IMR-90 (cell line): ENCODE data around the gene PTPRS. TPM values are rescaled to one million over a fixed set of nuclear protein-coding genes. Genes with fewer than 3 reads are reported as not detected.

Experiments
- ATAC-seq: fragments of 200-7000 bp; cut with Tn5 transposase; 2 replicates; pipeline ENCODE4 v1.9.1; 2020; ENCODE audit warnings: low read depth, mild to moderate bottlenecking, moderate library complexity
- BruUV-seq: library from RNA; stranded (reverse); fragments of 400-500 nt; replicated peaks from 2 replicates; lab custom pipeline; 2021; lab: Mats Ljungman, UMichigan
- CTCF ChIA-PET: fragments of 300-600 bp; formaldehyde crosslinking; extraction: SDS; loops from one replicate; lab custom pipeline; 2021; ENCODE audit warnings: antibody characterized with exemption; lab: Yijun Ruan, JAX
- POLR2A ChIA-PET: fragments of 300-600 bp; sonication (Branson Sonifier 250); formaldehyde crosslinking; loops from one replicate; lab custom pipeline; 2022; ENCODE audit warnings: antibody characterized with exemption; ENCODE audit not compliant: unreplicated experiment; lab: Charles Lee
- DNase-seq: peaks from one replicate; pipeline ENCODE4 v3.0.0; 2013
- H2AFZ ChIP-seq: replicated peaks from 2 replicates; pipeline ENCODE3; 2013; ENCODE audit warnings: low read length, mild to moderate bottlenecking; ENCODE audit not compliant: poor library complexity
- H2AK5ac ChIP-seq: 2 replicates; pipeline ENCODE4 v1.6.1; 2013; ENCODE audit warnings: low read depth, low read length, inconsistent platforms
- H2AK9ac ChIP-seq: replicated peaks from 2 replicates; pipeline ENCODE3; 2013; ENCODE audit warnings: mild to moderate bottlenecking, low read depth, low read length, moderate library complexity; ENCODE audit not compliant: poor library complexity
- H2BK120ac ChIP-seq: 2 replicates; pipeline ENCODE4 v1.6.1; 2013; ENCODE audit warnings: low read depth, low read length, inconsistent platforms
- H2BK15ac ChIP-seq: 3 replicates; pipeline ENCODE4 v1.6.1; 2013; ENCODE audit warnings: low read depth, low read length, inconsistent platforms
- H2BK20ac ChIP-seq: 2 replicates; pipeline ENCODE4 v1.6.1; 2013; ENCODE audit warnings: low read depth, mild to moderate bottlenecking, inconsistent platforms, low read length, moderate library complexity
- H2BK5ac ChIP-seq: 2 replicates; pipeline ENCODE4 v1.6.1; 2013; ENCODE audit warnings: mild to moderate bottlenecking, low read depth, low read length, inconsistent platforms; ENCODE audit not compliant: poor library complexity, severe bottlenecking
- H3K14ac ChIP-seq: replicated peaks from 2 replicates; pipeline ENCODE4 v1.6.1; 2013; ENCODE audit warnings: low read depth, low read length, inconsistent platforms
- H3K18ac ChIP-seq: 2 replicates; pipeline ENCODE4 v1.6.1; 2013; ENCODE audit warnings: low read depth, low read length, control low read depth
- H3K23ac ChIP-seq: 2 replicates; pipeline ENCODE4 v1.6.1; 2013; ENCODE audit warnings: low read depth, low read length, inconsistent platforms
- H3K27ac ChIP-seq: 2 replicates; pipeline ENCODE4 v1.5.1; 2013; ENCODE audit warnings: mild to moderate bottlenecking, control low read depth, low read length; ENCODE audit not compliant: insufficient read depth
- H3K27me3 ChIP-seq: 2 replicates; pipeline ENCODE4 v1.6.1; 2013; ENCODE audit warnings: low read length; ENCODE audit not compliant: control insufficient read depth, insufficient read depth
- H3K36me3 ChIP-seq: 2 replicates; pipeline ENCODE4 v1.6.1; 2013; ENCODE audit warnings: low read length, mixed read lengths; ENCODE audit not compliant: control insufficient read depth, insufficient read depth
- H3K4ac ChIP-seq: 2 replicates; pipeline ENCODE4 v1.6.1; 2013; ENCODE audit warnings: low read depth, low read length, inconsistent platforms
- H3K4me1 ChIP-seq: 2 replicates; pipeline ENCODE4 v1.6.1; 2013; ENCODE audit warnings: low read length, mixed read lengths; ENCODE audit not compliant: control insufficient read depth, insufficient read depth
- H3K4me2 ChIP-seq: 2 replicates; pipeline ENCODE4 v1.6.1; 2013; ENCODE audit warnings: low read depth, mild to moderate bottlenecking, control low read depth, low read length, moderate library complexity
- H3K4me3 ChIP-seq: 2 replicates; pipeline ENCODE4 v1.5.1; 2013; ENCODE audit warnings: low read depth, mild to moderate bottlenecking, control low read depth, low read length, moderate library complexity; ENCODE audit not compliant: insufficient read depth
- H3K56ac ChIP-seq: 2 replicates; pipeline ENCODE4 v1.6.1; 2013; ENCODE audit warnings: low read length, inconsistent platforms; ENCODE audit not compliant: insufficient read depth; ENCODE audit errors: extremely low read depth
- H3K79me1 ChIP-seq, 2 experiments: 2 replicates each; pipeline ENCODE4 v1.6.1; 2013; ENCODE audit warnings: low read length in 2 of 2, inconsistent platforms in 1 of 2, low read depth in 1 of 2
- H3K9ac ChIP-seq: 2 replicates; pipeline ENCODE4 v1.6.1; 2013; ENCODE audit warnings: low read depth, low read length, control low read depth
- H3K9me1 ChIP-seq: 2 replicates; pipeline ENCODE4 v1.6.1; 2013; ENCODE audit warnings: low read length, inconsistent platforms; ENCODE audit not compliant: insufficient read depth
- H3K9me3 ChIP-seq: 2 replicates; pipeline ENCODE4 v1.6.1; 2013; ENCODE audit warnings: low read length; ENCODE audit not compliant: control insufficient read depth, insufficient read depth
- H4K20me1 ChIP-seq: 2 replicates; pipeline ENCODE4 v1.6.1; 2013; ENCODE audit warnings: low read length, inconsistent platforms; ENCODE audit not compliant: insufficient read depth
- H4K5ac ChIP-seq: 2 replicates; pipeline ENCODE4 v1.6.1; 2013; ENCODE audit warnings: mild to moderate bottlenecking, low read depth, low read length, control low read depth
- H4K8ac ChIP-seq, 2 experiments: 2 replicates each; pipeline ENCODE4 v1.6.1; 2013; ENCODE audit warnings: low read depth in 2 of 2, low read length in 2 of 2, control low read depth in 1 of 2, inconsistent platforms in 1 of 2
- H4K91ac ChIP-seq: 2 replicates; pipeline ENCODE4 v1.6.1; 2013; ENCODE audit warnings: low read depth, low read length, inconsistent platforms; ENCODE audit not compliant: insufficient read depth
- BHLHE40 ChIP-seq: fragments of 150-350 bp; IDR thresholded peaks from 2 replicates; pipeline ENCODE4 v1.6.1; 2016; ENCODE audit warnings: mild to moderate bottlenecking, low read depth, low read length
- FOS ChIP-seq: fragments of 150-350 bp; IDR thresholded peaks from 2 replicates; pipeline ENCODE4 v1.6.1; 2016; ENCODE audit warnings: low read depth, low read length
- MAZ ChIP-seq: IDR thresholded peaks from 2 replicates; pipeline ENCODE4 v1.6.1; 2012; ENCODE audit warnings: low read depth, mild to moderate bottlenecking, low read length, improper control_type of control experiment, moderate library complexity, borderline replicate concordance
- POLR2A ChIP-seq: IDR thresholded peaks from 2 replicates; pipeline ENCODE4 v1.6.1; 2012; ENCODE audit warnings: mild to moderate bottlenecking, low read depth, low read length
- WGBS, 2 experiments: methylation state at CpG; one replicate each; pipeline versions ENCODE4 v1.1.5 to v1.1.7; 2013; ENCODE audit warnings: missing lambda C conversion rate in 2 of 2; ENCODE audit not compliant: insufficient read length in 1 of 2; ENCODE audit errors: extremely low coverage in 2 of 2; 5-methylcytosine and 5-hydroxymethylcytosine counted together
- dilution Hi-C: fragments of 300-500 bp; cut with HindIII; formaldehyde crosslinking; loops from one replicate; pipeline ENCODE4 v1.14.3; 2018; ENCODE audit warnings: low sequenced_read_pairs; ENCODE audit not compliant: unreplicated experiment
- in situ Hi-C: fragments of 300-500 bp; cut with MboI; formaldehyde crosslinking; loops from 3 replicates; pipeline ENCODE4 v1.14.3; 2019; ENCODE audit warnings: low sequenced_read_pairs, inconsistent platforms, mixed read lengths
- intact Hi-C: fragments of 100-400 bp; cut with micrococcal nuclease; formaldehyde crosslinking; loops from 2 replicates; pipeline ENCODE4 v1.10.0; 2022
- polyA plus RNA-seq, 3 experiments: library from polyadenylated mRNA; depleted of rRNA; stranded (reverse); fragments of >200 nt; gene quantifications; 2 replicates each; pipeline ENCODE4 v1.2.3, GENCODE V29; 2012; ENCODE audit warnings: low replicate concordance in 1 of 3
- total RNA-seq: library from RNA; depleted of rRNA; stranded (reverse); fragments of >200 nt; gene quantifications from 2 replicates; pipeline ENCODE4 v1.2.3, GENCODE V29; 2012

PTPRS gene
- total and polyA plus RNA-seq, 2 of the 4 experiments (the other 2 are of a cell fraction) = 40.1 to 51.9 TPM

GRCh38 chr19:5299137-5299536 lies 41.5 kb downstream of the PTPRS start:
- no peak for TF ChIP-seq FOS
- no peak for TF ChIP-seq BHLHE40
- no peak for TF ChIP-seq MAZ
- no peak for TF ChIP-seq POLR2A
- Histone ChIP-seq H3K9me3 (no peaks in the 10 kb centered on the region), H3K79me1 (peaks cover 2 to 5% of the 10 kb centered on the region in 2 experiments; a peak in 1 of 4 replicates), H2BK120ac (no peak overlapping the region), H4K20me1 (peaks cover 26% of the 10 kb centered on the region), H3K9ac (no peak overlapping the region), H3K9me1 (no peaks in the 10 kb centered on the region), H2AFZ (no peak overlapping the region), H4K5ac (no peak overlapping the region), H3K4me2 (no peak overlapping the region), H2AK5ac (0 out of 2 replicates have a peak overlapping the region, but pooled peaks have one; percentile 9), H3K14ac (no peak overlapping the region), H3K4ac (no peak overlapping the region), H3K4me1 (peaks cover 2% of the 10 kb centered on the region; the same call in 1 of the 2 replicates), H2BK5ac (no peak overlapping the region), H3K27me3 (no peaks in the 10 kb centered on the region), H4K91ac (no peak overlapping the region), H3K27ac (no peak overlapping the region), H3K4me3 (no peak overlapping the region), H3K18ac (no peak overlapping the region), H2BK20ac (no peak overlapping the region), H3K23ac (no peak overlapping the region), H3K56ac (no peak overlapping the region), H2BK15ac (no peak overlapping the region), H3K36me3 (no peaks in the 10 kb centered on the region), H2AK9ac (no peak overlapping the region), H4K8ac (no peak overlapping the region)
- CTCF ChIA-PET = no interaction called here
- no peak for ATAC-seq
- dilution Hi-C loops = no loop called here
- intact Hi-C loops = no loop called here
- BruUV-seq = no TSS peak
- POLR2A ChIA-PET = no interaction called here
- 83% methylated on average over 2 of the region's 2 CpGs; no CpG with 5 or more reads in 1 of the 2 experiments for WGBS, 2 experiments
- DNase-seq = no peak
- in situ Hi-C loops = no loop called here
